Upper lobe of left lung (tissue), 4 donors: ENCODE measurements around the gene NXT1.

ENCODE experiments used
- CTCF ChIP-seq, 6 experiments: fragments of 450-650 bp in 4 of 6; fragments of 200-600 bp in 2 of 6; sonication (generic) in 2 of 6; IDR thresholded peaks; one replicate each; pipeline ENCODE4 v1.5.1; 2016 to 2019; ENCODE audit warnings: antibody characterized with exemption in 6 of 6
- POLR2A ChIP-seq, 4 donors: fragments of 450-650 bp; IDR thresholded peaks; one replicate each; pipeline ENCODE4 v1.5.1; 2016 to 2017; ENCODE audit warnings: antibody characterized with exemption in 4 of 4, mild to moderate bottlenecking in 2 of 4

DNA sequence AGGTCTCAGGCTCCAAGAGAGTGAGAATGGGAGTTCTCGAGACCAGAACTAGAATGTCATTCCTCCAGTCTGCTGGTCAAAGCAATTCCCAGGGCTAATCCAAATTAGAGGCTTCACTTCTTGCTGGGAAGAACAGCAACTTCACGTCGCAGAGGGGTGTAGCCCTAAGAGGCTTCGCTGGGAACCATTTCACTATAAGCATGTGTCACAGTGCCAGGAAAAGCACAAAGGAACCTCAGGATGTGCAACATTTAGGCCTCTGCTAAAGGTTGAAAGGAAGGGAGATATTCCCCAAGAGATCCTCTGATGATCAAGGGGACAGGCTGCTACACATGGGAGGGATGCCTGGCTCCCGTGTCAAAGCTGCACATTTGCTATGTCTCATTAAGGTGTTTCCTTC lies 35.9 kb upstream of the NXT1 start:
- TF ChIP-seq CTCF (IDR thresholded peaks at IDR 0.05) (no peak), POLR2A (IDR thresholded peaks at IDR 0.05) (no peak)
